Osteocyte (in vitro differentiated cells): ENCODE measurements around the gene TTC27. TPM values are rescaled to one million over a fixed set of nuclear protein-coding genes. Genes with fewer than 3 reads are reported as not detected.
A peak's percentile ranks its signal among the peaks of the same experiment; 100 is the strongest.

Source experiments
- DNase-seq: peaks from one replicate; pipeline ENCODE4 v3.0.0; 2021; ENCODE audit warnings: mixed read lengths; ENCODE audit not compliant: unreplicated experiment; ENCODE audit errors: extremely low spot score
- H3K27ac Mint-ChIP-seq: one replicate; pipeline ENCODE4 v1.8.0; 2021; ENCODE audit warnings: mild to moderate bottlenecking, mixed read lengths; ENCODE audit not compliant: unreplicated experiment
- H3K27me3 Mint-ChIP-seq: one replicate; pipeline ENCODE4 v1.8.0; 2021; ENCODE audit warnings: mixed read lengths; ENCODE audit not compliant: unreplicated experiment
- H3K36me3 Mint-ChIP-seq: one replicate; pipeline ENCODE4 v1.8.0; 2021; ENCODE audit warnings: mixed read lengths; ENCODE audit not compliant: unreplicated experiment
- H3K4me1 Mint-ChIP-seq: one replicate; pipeline ENCODE4 v1.8.0; 2021; ENCODE audit warnings: mixed read lengths; ENCODE audit not compliant: unreplicated experiment
- H3K4me3 Mint-ChIP-seq: one replicate; pipeline ENCODE4 v1.8.0; 2021; ENCODE audit warnings: mild to moderate bottlenecking, moderate library complexity, mixed read lengths; ENCODE audit not compliant: unreplicated experiment
- H3K9me3 Mint-ChIP-seq: one replicate; pipeline ENCODE4 v1.8.0; 2021; ENCODE audit warnings: mixed read lengths; ENCODE audit not compliant: unreplicated experiment
- total RNA-seq: library from RNA; stranded (reverse); gene quantifications from 2 replicates; pipeline ENCODE4 v1.2.1, GENCODE V29; 2021
- TF ChIP-seq, protein P1 (sequence below): fragments of 200-600 bp; sonication (generic); IDR thresholded peaks from 2 replicates; pipeline ENCODE4 v1.5.0; 2021; ENCODE audit warnings: antibody characterized with exemption, mild to moderate bottlenecking, moderate library complexity

The TTC27 gene
- total RNA-seq, 1 donor from 2014 or later = 14.2 TPM

DNA sequence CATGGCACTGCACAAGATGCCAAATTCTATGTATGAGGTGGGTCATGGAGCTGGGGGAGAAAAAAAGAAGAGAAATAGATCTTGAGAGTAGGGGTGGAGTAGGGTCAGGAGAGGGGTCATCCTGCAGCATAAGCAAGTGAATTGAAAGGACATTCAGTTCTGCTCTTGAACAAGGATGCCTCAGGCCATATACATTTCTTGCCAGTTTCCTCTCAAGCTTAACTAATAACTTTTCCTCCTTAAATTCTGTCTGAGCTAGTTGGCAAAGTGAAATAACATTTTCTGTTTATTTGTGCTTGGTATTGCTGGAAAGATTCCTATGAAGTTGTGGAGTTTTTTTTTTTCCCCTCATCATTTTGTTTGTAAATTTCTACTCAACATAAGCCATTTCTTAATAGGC is 219.9 kb downstream of the TTC27 start:
- H3K9me3 Mint-ChIP-seq = peaks cover 7% of the 10 kb centered on the region
- no peak for DNase-seq
- TF ChIP-seq, protein P1, sequence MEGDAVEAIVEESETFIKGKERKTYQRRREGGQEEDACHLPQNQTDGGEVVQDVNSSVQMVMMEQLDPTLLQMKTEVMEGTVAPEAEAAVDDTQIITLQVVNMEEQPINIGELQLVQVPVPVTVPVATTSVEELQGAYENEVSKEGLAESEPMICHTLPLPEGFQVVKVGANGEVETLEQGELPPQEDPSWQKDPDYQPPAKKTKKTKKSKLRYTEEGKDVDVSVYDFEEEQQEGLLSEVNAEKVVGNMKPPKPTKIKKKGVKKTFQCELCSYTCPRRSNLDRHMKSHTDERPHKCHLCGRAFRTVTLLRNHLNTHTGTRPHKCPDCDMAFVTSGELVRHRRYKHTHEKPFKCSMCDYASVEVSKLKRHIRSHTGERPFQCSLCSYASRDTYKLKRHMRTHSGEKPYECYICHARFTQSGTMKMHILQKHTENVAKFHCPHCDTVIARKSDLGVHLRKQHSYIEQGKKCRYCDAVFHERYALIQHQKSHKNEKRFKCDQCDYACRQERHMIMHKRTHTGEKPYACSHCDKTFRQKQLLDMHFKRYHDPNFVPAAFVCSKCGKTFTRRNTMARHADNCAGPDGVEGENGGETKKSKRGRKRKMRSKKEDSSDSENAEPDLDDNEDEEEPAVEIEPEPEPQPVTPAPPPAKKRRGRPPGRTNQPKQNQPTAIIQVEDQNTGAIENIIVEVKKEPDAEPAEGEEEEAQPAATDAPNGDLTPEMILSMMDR = no peak
- H3K27me3 Mint-ChIP-seq = no peaks in the 10 kb centered on the region
- peak overlapping the region; percentile 81 for H3K27ac Mint-ChIP-seq
- peaks cover 2% of the 10 kb centered on the region for H3K36me3 Mint-ChIP-seq
- H3K4me1 Mint-ChIP-seq = peaks cover 46% of the 10 kb centered on the region
- peak overlapping the region; percentile 38 for H3K4me3 Mint-ChIP-seq

DNA sequence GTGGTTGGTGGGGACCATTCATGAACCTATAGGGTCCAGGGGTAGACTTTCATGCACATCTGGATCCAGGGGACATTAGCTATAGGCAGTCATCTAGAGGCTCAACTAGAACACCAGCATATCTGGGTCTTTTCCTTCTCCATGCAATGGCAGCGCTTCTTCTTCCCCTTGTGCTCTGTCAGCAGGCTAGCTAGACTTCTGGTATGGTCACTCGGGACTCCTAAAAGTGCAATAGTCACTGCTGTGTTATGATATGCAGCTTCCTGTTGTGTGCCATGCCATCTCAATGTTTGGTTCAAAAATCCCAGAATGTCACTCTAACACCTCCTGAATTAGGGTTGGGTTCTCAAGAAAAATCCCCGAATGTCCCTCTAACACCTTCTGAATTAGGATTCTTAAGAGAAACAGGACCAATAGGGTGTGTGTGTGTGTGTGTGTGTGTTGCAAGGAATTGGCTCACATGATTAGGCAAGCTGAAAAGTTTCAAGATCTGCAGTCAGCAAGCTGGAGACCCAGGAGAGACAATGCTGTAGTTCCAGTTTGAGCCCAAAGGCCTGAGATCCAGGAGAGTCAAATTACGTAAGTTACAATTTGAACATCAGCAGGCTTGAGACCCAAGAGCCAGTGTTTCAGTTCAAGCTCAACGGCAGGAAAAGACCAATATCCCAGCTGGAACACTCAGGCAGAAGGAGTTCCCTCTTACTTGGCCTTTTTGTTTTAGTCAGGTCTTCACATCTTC is 221.8 kb downstream of the TTC27 start:
- Mint-ChIP-seq H3K4me1 (peaks cover 53% of the 10 kb centered on the region), H3K36me3 (peaks cover 2% of the 10 kb centered on the region), H3K9me3 (peaks cover 2% of the 10 kb centered on the region), H3K27ac (no peak overlapping the region), H3K27me3 (no peaks in the 10 kb centered on the region), H3K4me3 (no peak overlapping the region)
- DNase-seq = no peak
- TF ChIP-seq, protein P1 = no peak

DNA sequence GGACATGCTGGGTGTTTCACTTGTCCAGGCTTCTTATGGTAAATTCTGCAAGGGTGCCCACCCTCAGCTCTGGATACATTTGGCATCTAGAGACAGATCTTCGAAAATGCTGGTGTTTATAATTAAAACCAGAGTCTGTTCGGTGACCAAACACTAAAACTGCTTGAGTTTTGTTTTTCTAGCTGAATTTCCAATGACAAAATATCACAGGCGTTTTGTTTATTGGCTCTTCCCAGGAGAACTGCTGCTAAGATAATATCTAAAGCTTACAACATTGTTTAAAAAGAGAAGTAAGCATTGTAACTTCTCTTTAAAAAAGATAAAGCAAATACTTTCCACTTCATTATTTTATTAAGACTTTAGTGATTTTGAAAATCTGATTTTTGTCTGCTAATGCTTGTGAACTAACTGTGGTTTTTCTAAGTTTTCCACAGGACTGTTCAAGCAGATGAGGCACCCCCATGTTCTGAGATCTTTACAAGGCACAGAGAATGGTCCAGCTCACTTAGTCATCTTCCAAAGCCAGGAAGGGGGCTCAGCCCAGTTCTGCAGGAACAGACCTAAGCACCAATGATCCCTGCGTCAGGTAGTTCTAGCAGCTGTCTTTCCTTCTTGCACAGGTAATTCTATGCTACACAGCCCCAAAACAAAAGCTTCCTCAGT is 224.1 kb downstream of the TTC27 start:
- Mint-ChIP-seq H3K27ac (peak overlapping the region; percentile 67), H3K27me3 (no peaks in the 10 kb centered on the region), H3K4me3 (no peak overlapping the region), H3K4me1 (peaks cover 49% of the 10 kb centered on the region), H3K9me3 (no peaks in the 10 kb centered on the region), H3K36me3 (peaks cover 2% of the 10 kb centered on the region)
- DNase-seq = no peak
- TF ChIP-seq, protein P1 = no peak

DNA sequence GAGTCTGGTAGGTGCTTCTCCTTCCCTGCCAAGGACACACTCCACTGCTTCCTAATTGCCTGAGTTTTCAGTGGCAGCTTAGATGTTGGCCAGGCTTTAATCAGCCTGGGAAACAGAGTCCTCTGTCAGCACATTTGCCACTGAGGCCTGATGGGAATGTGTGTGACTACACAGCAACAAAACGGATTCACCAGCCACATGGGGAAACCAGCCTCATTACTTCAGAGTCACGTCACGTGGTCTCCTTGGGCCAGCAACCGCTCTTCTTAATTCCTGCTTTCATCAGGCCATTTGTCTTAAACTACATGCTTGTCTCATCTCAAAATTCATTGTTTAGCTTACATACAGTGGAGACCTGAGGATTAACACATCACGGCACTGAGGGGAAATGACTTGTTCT is 225.0 kb downstream of the TTC27 start:
- H3K27ac Mint-ChIP-seq = no peak overlapping the region
- no peak for DNase-seq
- TF ChIP-seq, protein P1 = no peak
- H3K36me3 Mint-ChIP-seq = peaks cover 2% of the 10 kb centered on the region
- H3K9me3 Mint-ChIP-seq = no peaks in the 10 kb centered on the region
- H3K4me3 Mint-ChIP-seq = no peak overlapping the region
- H3K27me3 Mint-ChIP-seq = no peaks in the 10 kb centered on the region
- H3K4me1 Mint-ChIP-seq = peaks cover 41% of the 10 kb centered on the region

DNA sequence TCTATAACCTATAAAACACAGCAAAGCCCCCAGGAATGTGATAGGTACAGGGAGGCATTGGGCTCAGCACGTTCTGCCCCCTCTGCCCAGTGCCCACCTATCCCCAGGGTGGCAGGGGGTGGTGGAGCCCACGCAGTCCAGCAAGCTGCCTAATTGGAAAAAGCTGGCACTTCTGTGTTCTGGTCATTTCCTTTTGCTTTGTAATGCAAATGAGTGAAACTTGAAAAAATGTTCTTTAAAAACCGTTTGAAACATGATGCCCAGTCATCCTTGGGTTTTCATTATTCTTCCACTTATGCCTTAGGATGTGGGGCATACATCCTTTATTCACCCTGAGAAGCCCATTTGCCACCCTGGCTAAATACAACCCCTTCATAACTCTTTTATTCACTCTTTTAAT is 229.0 kb downstream of the TTC27 start:
- DNase-seq = no peak
- Mint-ChIP-seq H3K27me3 (no peaks in the 10 kb centered on the region), H3K4me1 (peaks cover 12% of the 10 kb centered on the region), H3K36me3 (no peaks in the 10 kb centered on the region), H3K9me3 (no peaks in the 10 kb centered on the region), H3K4me3 (no peak overlapping the region), H3K27ac (no peak overlapping the region)
- TF ChIP-seq, protein P1 = no peak
